OCI-LY7 (cell line): ENCODE measurements around the gene LONP1. TPM values are rescaled to one million over a fixed set of nuclear protein-coding genes. Genes with fewer than 3 reads are reported as not detected.

ENCODE experiments used
- BruUV-seq: library from RNA; stranded (reverse); fragments of 400-500 nt; replicated peaks from 2 replicates; lab custom pipeline; 2021; lab: Mats Ljungman, UMichigan
- CTCF ChIA-PET: fragments of 300-600 bp; sonication (Branson Sonifier 250); formaldehyde crosslinking; loops from one replicate; lab custom pipeline; 2022; ENCODE audit warnings: antibody characterized with exemption; ENCODE audit not compliant: unreplicated experiment; lab: Charles Lee
- POLR2A ChIA-PET: fragments of 300-600 bp; sonication (Branson Sonifier 250); formaldehyde crosslinking; loops from one replicate; lab custom pipeline; 2022; ENCODE audit warnings: antibody characterized with exemption; lab: Charles Lee
- DNase-seq: peaks from one replicate; pipeline ENCODE4 v3.0.0-alpha.2; 2015; ENCODE audit warnings: low spot score
- H2AFZ ChIP-seq: fragments of 200-600 bp; sonication (generic), shearing (Covaris generic); 2 replicates; pipeline ENCODE4 v1.6.1; 2014; ENCODE audit warnings: mild to moderate bottlenecking, antibody characterized with exemption, low read length, moderate library complexity
- H3K27ac ChIP-seq: fragments of 200-600 bp; sonication (generic); 2 replicates; pipeline ENCODE4 v1.5.1; 2014; ENCODE audit warnings: mixed run types, low read depth, mild to moderate bottlenecking, moderate library complexity, low read length, inconsistent platforms; ENCODE audit not compliant: poor library complexity, severe bottlenecking
- H3K36me3 ChIP-seq: fragments of 200-600 bp; sonication (generic); 2 replicates; pipeline ENCODE4 v1.6.1; 2014; ENCODE audit warnings: mild to moderate bottlenecking, antibody characterized with exemption, low read length, moderate library complexity, mixed read lengths; ENCODE audit not compliant: insufficient read depth
- H3K4me1 ChIP-seq: fragments of 200-600 bp; sonication (generic); 2 replicates; pipeline ENCODE4 v1.5.1; 2014; ENCODE audit warnings: mild to moderate bottlenecking, low read length; ENCODE audit not compliant: insufficient read depth, poor library complexity, severe bottlenecking
- H3K4me2 ChIP-seq: fragments of 200-600 bp; sonication (generic); 2 replicates; pipeline ENCODE4 v1.6.1; 2014; ENCODE audit warnings: mild to moderate bottlenecking, low read length
- H3K4me3 ChIP-seq: fragments of 200-600 bp; sonication (generic); 2 replicates; pipeline ENCODE4 v1.5.1; 2014; ENCODE audit warnings: mild to moderate bottlenecking, low read depth, low read length; ENCODE audit not compliant: poor library complexity, severe bottlenecking
- H3K79me2 ChIP-seq: fragments of 200-600 bp; sonication (generic); 2 replicates; pipeline ENCODE4 v1.6.1; 2016; ENCODE audit warnings: low read depth, mild to moderate bottlenecking, low read length, moderate library complexity, mixed read lengths; ENCODE audit not compliant: insufficient read depth
- H3K9me2 ChIP-seq: fragments of 200-600 bp; sonication (generic); 2 replicates; pipeline ENCODE4 v1.6.1; 2016; ENCODE audit warnings: mild to moderate bottlenecking, low read length, mixed read lengths; ENCODE audit not compliant: insufficient read depth
- H3K9me3 ChIP-seq: fragments of 200-600 bp; sonication (generic); 2 replicates; pipeline ENCODE4 v1.6.1; 2014; ENCODE audit warnings: mild to moderate bottlenecking, mixed run types, low read length, mixed read lengths
- H4K20me1 ChIP-seq: fragments of 200-600 bp; sonication (generic); 2 replicates; pipeline ENCODE4 v1.6.1; 2014; ENCODE audit warnings: mild to moderate bottlenecking, antibody characterized with exemption, low read length, moderate library complexity, mixed read lengths; ENCODE audit not compliant: insufficient read depth
- EZH2phosphoT487 ChIP-seq: fragments of 200-600 bp; sonication (generic); IDR thresholded peaks from 2 replicates; pipeline ENCODE4 v1.6.1; 2018; ENCODE audit warnings: low read depth, borderline replicate concordance, mild to moderate bottlenecking, mixed run types, antibody characterized with exemption, low read length, moderate library complexity, mixed read lengths
- intact Hi-C: fragments of 100-400 bp; cut with micrococcal nuclease; formaldehyde crosslinking; loops from one replicate; pipeline ENCODE4 v1.10.0; 2022; ENCODE audit not compliant: unreplicated experiment
- total RNA-seq, 2 experiments: library from RNA; depleted of rRNA in 1 of 2; stranded (reverse); fragments of >200 nt in 1 of 2; shearing (Covaris generic) in 1 of 2; gene quantifications; 2 replicates each; pipeline ENCODE4 v1.2.3, GENCODE V29; 2014 to 2022
- TF ChIP-seq, protein P1 (sequence below): fragments of 200-600 bp; sonication (generic); conservative IDR thresholded peaks from 2 replicates; pipeline ENCODE4 v1.5.1; 2014; ENCODE audit warnings: mild to moderate bottlenecking, antibody characterized with exemption, low read length, moderate library complexity, mixed read lengths

LONP1 gene
- total RNA-seq, 2 experiments from 2014 or later = 170 to 280 TPM

GRCh38 chr19:5680437-5681368 lies 39.2 kb downstream of the LONP1 start, which contains the start of the genes HSD11B1L and MICOS13:
Gene HSD11B1L, plus strand, starts transcription at chr19:5681027. Its CDS starts 3,806 bp downstream, at chr19:5684833.
Gene MICOS13, minus strand, starts transcription at chr19:5680516. Its CDS starts 30 bp downstream, at chr19:5680486.
- H3K27ac ChIP-seq = peak within 1 kb of the TSS; percentile 56
- H4K20me1 ChIP-seq = no peaks in the 10 kb centered on the region
- CTCF ChIA-PET = no interaction called here
- no peaks in the 10 kb centered on the region; the same call in 1 of the 2 replicates for H3K79me2 ChIP-seq
- H3K4me2 ChIP-seq = peak within 1 kb of the TSS; percentile 98
- no TSS peak for BruUV-seq
- no peaks in the 10 kb centered on the region for H3K36me3 ChIP-seq
- POLR2A ChIA-PET = no interaction called here
- H3K9me3 ChIP-seq = no peaks in the 10 kb centered on the region
- H2AFZ ChIP-seq = peak within 1 kb of the TSS; percentile 82
- peaks cover 12% of the 10 kb centered on the region for H3K4me1 ChIP-seq
- peak; percentile 99 for DNase-seq
- peak within 1 kb of the TSS; percentile 96 for H3K4me3 ChIP-seq
- H3K9me2 ChIP-seq = no peaks in the 10 kb centered on the region
- TF ChIP-seq, protein P1, sequence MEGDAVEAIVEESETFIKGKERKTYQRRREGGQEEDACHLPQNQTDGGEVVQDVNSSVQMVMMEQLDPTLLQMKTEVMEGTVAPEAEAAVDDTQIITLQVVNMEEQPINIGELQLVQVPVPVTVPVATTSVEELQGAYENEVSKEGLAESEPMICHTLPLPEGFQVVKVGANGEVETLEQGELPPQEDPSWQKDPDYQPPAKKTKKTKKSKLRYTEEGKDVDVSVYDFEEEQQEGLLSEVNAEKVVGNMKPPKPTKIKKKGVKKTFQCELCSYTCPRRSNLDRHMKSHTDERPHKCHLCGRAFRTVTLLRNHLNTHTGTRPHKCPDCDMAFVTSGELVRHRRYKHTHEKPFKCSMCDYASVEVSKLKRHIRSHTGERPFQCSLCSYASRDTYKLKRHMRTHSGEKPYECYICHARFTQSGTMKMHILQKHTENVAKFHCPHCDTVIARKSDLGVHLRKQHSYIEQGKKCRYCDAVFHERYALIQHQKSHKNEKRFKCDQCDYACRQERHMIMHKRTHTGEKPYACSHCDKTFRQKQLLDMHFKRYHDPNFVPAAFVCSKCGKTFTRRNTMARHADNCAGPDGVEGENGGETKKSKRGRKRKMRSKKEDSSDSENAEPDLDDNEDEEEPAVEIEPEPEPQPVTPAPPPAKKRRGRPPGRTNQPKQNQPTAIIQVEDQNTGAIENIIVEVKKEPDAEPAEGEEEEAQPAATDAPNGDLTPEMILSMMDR = no peak
- no peak for TF ChIP-seq EZH2phosphoT487
- intact Hi-C loops = loop anchor here (2.0 kb wide), 1 partner anchor 58 kb away; the partner anchor contains the start of genes SAFB and SAFB2

DNA sequence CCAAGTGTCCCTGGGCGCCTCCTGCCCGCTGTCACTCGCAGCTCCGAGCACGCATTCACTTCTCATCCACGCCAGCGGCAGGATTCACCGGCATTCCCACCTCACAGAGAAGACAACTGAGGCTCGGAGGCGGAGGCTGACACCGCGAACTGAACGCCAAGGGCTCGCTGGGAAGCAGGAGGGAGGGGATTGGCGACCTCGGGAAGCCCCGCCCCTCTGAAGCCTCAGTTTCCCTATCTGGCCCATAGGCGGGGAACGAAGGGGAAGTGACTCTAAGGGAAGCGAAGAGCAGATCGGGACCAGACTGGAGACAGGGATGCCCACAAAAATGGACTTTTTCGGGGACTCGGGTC lies 39.9 kb downstream of the LONP1 start:
- Histone ChIP-seq H3K4me3 (peak overlapping the region; percentile 96), H3K36me3 (0 out of 2 replicates have a peak, but pooled peaks cover 5% of the 10 kb centered on the region), H3K9me3 (no peaks in the 10 kb centered on the region), H3K9me2 (no peaks in the 10 kb centered on the region), H2AFZ (peak overlapping the region; percentile 82), H3K79me2 (no peaks in the 10 kb centered on the region; the same call in 1 of the 2 replicates), H3K4me1 (peaks cover 12% of the 10 kb centered on the region), H3K27ac (peak overlapping the region; percentile 56), H3K4me2 (peak overlapping the region; percentile 98), H4K20me1 (no peaks in the 10 kb centered on the region)
- CTCF ChIA-PET = no interaction called here
- TF ChIP-seq, protein P1 = no peak
- no peak for TF ChIP-seq EZH2phosphoT487
- TSS peak; percentile 76 for BruUV-seq
- intact Hi-C loops = loop anchor here (2.0 kb wide), 1 partner anchor 57 kb away; the partner anchor contains the start of genes SAFB and SAFB2
- POLR2A ChIA-PET = no interaction called here
- DNase-seq = no peak
